Activated CD4-positive, alpha-beta T cell treated with anti-CD3 and anti-CD28 coated beads for 48 hours (primary cell): Measurements from ENCODE around the gene DDI2.
"Not testable (repeated sequence)": the region's sequence is repeated elsewhere in the genome, so short reads cannot be mapped to it uniquely, and the experiment has no call there.

Source experiments
- DNase-seq: peaks from one replicate; pipeline ENCODE4 v3.0.0-alpha.2; 2020

The DDI2 gene

DNA sequence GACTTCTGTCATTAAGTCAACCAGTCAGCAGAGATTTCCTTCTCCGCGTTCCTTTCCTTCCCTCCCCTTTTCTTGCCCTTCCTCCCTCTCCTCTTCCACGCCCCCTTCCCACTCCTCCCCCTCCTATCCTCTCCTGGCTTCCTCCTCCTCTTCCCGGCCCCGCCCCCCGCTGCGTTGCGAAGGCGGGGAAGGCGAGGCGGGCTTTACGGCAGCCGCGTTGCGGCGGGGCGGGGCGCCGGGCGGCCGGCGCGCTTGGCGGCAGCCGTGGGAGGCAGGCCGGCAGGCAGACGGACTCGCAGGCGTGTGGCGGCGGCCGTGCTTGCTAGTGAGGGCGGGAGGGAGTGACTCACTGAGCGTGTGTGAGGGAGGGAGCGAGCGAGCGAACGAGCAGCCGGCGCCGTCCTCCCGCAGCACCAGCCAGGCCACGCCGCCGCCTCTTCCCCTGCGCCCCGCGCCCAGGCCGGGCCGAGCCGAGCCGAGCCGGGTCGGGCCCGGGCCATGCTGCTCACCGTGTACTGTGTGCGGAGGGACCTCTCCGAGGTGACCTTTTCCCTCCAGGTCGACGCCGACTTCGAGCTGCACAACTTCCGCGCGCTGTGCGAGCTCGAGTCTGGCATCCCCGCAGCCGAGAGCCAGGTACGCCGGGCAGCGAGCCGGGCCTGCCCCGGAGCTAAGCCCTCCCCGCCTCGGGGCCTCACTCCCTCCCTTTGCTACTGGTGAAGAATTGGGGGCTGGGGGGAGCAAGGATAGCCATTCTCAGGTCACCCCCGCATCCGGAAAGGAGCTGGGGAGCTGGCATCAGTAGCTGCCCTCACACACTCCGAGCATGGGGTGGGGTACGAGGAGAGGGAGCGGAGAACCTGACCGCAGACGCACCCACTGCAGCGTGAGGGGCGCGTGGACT, at the start of gene DDI2:
DDI2 (plus strand) TSS at position 286 of the 904 bp plus-strand sequence; CDS start at position 499, 213 bp downstream.
- peak; percentile 95 for DNase-seq

DNA sequence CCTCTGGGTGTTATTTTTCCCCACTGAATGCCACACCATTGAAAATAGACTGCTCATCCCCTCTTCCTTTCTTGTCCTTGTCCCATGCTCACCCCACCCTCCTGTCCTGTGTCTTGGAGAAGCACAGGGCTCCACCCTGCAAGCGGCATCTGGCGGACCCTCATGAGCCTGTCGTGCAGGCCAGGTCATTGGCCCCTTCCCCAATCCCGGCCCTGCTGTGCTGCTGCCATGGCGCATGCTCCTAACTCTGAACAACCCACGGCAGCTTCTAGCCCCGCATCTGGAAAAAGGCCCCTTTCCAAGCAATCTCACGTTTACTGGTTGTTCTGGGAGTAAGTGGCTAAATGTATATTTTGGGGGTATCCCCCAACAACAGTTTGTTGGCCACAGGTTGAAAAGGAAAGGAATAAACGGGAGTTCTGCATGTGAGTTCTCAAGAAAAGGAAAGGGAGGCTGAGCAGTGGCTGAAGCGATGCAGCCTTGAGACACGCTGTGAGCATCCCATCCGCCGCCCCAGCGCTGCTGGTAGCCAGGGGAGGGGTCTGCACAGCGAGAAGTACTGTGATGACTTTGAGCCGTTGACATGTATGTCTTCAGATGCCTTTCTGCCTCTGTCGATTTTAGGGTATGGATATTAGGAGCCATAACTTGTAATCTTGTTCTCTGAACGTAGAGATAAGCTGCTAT, 48.7 kb upstream of the DDI2 start:
- DNase-seq, result no peak

DNA sequence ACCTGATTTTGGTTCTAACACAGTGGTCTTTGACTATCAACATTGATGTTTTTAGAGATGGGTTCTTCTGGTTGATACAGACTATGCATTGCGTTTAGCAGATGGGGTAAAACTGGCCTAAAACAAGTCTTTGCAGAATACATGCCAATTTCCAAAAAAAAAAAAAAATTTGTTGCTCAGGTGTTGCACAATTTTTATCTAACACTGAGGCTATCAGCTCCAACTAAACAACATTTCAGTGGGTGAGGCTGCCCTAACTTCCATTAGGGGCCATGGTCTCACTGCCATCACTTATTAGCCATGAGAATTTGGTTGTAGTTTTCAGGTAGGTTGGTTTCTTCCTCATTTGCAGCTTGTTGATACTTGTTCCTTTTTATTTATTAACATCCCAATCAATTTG, 46.4 kb upstream of the DDI2 start:
- DNase-seq, result no peak

DNA sequence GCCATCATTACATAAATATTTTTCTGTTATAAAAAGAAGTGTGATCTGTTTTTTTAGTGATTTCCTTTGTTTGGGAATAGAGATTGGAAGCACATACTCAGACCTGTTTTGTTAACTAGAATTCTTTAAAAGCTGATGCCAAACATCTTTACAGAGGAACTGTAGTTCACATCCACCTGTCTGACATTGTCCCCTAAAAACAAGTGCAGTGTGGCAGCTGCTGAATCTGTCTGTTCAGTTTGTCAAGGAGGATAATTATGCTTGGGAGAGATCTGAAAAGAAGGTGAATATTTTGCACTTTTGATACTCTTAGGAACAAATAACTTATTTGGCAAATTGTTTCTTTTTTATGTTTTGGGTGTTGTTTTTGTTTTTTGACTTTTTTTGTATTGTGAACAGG, 46.0 kb upstream of the DDI2 start:
- DNase-seq, result no peak

DNA sequence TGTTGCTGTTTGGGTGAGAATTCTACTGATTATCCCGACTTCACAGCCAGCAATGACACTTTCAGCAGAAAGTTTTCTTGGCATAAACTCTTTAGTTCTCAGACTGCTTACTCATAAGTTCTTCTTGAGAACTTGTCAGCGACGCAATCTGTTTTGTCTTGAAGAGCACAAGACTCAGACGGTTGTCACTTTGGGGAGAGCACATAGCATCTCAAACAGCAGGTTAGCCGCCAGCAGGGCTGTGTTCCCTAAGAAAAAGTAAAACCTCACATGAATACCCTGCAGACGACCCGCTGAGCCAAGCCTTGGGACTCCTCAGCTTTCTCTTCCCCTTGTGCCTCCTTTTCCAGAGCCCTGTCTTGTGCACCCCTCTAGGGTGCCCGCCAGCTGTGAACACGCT, 43.8 kb upstream of the DDI2 start:
- DNase-seq, result no peak

DNA sequence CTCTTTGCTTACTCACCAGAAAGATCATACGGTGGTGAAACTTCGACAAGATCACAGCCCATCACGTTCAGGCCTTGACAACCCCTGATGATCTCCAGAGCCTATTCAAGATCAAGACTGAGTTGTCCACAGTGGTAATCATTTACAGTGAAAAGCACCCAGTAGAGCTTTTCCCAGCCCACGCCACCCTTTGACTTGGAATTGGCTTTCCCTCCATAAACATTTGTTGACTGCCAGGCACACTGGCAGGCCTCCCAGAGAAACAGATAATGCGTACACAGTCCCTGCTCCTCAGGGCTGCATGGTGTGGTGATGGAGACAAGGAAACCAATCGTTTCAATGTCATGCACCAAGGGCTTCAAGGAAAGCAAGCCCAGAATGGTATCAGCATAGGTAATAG, 42.5 kb upstream of the DDI2 start:
- DNase-seq, result no peak

DNA sequence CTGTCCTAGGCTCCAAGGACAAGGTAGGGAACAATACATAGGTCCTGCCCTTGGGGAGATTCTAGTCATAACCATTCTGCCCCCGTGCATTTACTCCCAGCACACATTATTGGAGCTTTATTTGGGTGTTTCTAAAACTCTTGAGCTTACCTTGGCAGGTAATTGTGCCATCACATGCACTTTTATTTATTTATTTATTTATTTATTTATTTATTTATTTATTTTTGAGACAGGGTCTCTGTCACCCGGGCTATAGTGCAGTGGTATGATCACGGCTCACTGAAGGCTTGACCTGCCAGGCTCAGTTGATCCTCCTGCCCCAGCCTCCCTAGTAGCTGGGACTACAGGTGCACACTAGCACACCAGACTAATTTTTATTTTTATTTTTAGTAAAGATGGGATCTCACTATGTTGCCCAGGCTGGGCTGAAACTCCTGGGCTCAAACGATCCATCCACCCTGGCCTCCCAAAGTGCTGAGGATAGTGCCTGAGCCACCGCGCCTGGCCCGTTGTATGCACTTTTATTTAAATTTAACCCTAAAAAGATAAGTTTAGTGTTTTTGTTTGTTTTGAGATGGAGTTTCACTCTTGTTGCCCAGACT, 41.6 kb upstream of the DDI2 start:
- no peak for DNase-seq

DNA sequence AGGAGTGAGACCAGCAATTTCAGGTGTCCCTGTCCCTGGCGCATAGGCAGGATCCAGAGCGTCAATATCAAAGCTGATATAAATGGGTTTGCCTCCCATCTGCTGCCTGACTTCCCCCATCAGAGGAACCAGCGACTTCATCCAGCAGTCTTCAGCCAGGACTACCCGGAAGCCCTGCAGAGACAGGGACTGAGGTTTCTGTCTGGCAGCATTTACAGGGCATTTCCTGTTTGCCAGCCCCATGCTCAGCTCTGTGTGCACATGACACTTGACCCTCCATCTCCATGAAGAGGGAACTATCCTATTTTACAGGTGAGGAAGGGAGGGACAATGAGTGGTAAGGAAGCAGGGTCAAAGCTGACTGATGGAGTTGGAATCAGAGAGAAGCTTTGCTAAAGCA, 39.6 kb upstream of the DDI2 start:
- DNase-seq, result no peak

DNA sequence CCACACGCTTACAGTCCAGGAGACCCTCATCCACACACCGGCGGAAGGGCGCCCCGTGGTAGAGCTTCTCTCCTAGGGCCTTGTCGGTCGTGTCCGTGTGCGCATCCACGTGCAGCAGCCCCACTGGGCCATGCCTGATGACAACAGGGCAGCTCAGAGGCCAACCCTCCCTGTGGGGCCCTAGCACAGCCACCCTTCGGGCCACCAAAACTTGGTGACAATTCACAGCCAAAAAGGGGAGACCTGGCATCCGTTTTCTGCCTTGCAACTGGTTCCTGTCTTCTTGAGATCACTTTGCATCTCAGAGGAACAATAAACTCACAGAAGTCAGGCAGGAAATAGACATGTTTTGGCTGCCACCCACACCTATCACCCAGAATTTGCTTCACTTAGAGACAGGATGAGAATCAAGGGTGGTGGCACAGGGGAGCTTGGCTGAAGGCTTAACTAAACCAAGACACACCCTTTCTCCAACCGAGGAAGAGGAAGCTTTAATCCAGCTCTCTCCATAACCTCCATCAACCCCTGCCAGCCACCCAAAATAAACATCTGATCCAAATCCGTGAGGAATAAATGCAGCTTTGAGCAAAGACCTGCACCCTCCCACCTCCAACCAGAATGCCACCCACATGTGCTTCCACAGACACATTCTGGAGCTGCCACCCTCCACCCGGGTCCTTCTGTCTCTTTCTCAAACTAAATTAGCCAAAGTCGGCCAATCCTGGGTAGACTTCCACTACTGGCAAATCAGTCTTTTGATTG, 38.2 kb upstream of the DDI2 start:
- peak; percentile 35 for DNase-seq

DNA sequence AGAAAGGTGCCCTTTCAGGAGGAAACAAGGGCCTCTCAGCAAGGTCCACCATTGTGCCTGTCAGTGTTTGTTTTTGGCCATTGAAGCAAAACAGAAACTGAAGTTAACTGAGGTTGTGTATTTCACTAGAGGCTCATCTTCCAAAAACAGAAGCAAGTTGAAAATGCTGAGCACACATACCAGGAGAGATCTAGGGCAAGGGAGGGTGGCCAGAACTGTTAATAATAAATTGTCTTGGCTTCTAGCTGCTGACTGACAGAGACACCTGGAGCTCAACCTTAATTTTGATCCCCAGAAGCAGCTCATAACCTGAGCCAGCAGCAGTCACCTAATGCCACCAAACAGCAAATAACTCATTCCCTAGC, 37.6 kb upstream of the DDI2 start:
- no peak for DNase-seq

DNA sequence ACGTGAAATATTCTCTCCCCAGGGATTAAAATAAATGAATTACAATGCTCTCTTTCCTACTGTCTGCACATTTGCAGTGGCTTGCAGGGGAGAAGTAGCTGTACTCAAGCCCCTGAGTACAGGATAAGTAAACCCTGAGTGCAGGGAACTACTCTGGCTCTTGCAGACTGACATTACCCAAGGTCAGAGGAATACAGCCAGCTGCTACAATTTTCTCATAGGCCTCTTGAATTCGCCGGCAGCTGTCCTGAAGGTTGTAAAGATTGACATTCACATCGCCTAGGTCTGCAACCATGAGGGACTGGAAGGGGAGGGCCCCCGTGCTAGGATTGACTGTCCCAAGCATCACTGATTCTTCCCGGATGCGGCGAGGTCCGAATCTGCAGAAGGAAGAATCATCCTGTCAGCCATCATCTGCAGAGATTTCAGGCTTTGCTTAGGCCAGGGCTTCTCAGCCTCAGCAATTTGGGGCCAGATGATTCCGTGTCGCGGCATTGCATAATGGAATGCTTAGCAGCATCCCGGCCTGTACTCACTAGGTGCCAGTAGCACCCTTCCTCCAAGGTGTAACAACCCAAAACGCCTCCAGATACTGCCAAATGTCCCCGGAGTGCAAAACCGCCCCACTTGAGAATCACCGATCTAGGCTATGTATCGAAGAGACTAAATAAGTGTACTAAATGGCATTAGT, 34.1 kb upstream of the DDI2 start:
- DNase-seq, result no peak

DNA sequence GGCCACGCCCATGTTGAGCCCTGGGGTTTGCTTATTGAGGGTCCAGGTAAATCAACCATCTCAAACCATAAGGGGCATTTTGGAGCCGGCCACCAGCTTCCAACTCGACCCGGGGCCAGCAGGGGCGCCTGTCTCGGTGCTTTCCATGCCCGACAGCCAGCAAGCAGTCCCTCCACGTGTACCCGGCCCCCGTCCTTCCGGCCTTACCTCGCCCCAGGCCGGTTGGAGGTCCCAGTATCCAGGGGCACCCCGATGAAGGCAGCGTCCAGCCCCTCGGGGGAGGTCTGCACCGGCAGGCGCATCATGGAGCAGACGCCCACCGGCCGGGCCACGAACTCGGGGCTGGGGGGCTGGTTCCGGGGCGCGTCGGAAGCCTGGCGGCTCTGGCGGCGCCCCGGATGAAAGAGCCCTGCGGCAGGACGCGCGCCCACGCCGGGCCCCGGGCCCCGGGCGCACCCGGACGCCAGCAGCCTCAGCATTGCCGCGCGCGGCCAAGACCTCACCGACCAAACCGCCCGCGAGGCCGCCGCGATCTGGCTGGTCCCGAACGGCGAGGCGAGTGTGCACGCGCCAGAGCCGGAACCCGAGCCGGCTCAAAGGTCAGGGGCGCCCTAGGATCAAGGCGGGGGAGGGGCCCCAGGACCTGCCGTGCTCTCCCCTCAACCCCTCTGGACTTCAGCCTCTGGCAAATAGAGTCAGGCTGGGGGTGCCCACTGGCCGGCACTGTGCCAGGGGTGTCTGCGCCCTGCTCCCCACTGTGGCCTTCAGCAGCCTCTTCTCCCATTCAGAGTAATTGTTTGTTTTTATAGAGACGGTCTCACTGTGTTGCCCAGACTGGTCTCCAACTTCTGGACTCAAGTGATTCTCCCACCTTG, 32.5 kb upstream of the DDI2 start, which contains the start of gene AGMAT:
AGMAT (minus strand) TSS at position 563 of the 875 bp plus-strand sequence; CDS start at position 479, 84 bp downstream.
- DNase-seq, result peak; percentile 81

DNA sequence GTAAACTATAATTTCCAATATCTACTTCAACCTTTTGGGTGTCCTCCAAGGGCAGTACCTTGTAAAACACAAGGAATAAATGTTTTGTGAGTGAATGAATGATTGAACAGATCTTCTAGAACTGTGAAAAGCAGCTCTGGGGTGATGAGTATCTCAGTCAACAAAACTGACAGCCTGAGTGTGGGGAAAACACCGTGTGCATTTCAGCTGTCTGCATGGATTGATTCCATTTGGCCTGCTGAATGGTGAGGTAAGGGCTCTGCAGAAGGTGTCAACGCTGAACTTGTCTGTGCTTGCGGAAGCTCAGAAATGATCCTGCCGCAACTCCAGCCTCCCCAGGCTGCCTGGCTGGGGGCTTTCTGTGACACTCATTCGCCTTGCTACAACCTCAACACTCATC, 25.0 kb upstream of the DDI2 start:
- DNase-seq, result no peak

DNA sequence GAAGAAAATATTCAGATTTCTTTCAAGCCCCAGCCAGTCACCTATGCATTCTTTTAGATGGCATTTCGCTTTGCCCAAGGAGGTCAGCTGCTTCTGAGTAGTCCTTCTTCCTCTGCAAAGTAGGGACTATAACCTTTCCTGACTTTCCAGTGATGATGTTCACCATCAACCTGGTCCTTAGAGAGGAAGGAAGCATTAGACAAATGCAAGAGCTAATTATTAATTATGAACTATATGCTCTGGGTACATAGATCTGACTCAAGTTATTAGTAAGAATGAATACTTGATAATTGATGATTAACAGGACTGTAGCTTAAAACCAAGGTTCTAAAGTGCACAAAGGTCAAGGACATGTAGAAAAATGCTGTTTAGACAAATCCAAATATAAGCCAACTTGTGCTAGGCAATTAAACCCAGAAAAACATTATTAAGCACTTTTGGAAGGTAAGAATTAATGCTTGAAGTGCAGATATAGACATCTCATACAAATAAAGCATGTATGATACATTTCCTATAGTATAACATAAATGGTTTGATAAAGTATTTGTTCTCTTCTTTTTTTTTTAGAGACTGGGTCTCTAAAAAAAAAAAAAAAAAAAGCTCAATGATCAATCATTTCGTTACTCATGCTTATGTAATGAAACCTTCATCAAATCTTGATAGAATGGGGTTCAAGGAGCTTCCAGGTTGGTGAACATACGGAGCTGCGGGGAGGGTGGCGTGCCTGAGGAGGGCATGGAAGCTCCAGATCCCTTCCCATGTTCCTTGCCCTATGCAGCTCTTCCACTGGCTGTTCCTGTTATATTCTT, 21.2 kb upstream of the DDI2 start:
- DNase-seq, result no peak

DNA sequence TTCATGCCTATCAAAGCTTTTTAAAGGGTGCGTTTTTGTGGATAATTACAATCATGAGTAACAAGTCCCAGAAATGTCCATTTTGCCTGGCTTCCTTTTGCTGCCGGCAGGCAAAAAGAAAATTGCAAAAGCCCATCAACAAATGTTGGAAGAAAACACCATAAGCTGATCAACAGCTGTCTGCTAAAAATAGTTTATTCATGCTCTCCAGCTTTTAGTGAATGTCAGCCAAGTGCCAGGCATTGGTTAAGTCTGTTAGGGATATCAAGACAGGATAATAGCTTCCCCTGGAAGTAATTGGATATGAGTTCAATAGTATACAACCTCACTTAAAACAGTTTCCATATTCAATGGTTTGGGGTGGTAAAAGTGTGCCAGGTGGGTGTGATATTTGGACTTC, 18.8 kb upstream of the DDI2 start:
- no peak for DNase-seq

DNA sequence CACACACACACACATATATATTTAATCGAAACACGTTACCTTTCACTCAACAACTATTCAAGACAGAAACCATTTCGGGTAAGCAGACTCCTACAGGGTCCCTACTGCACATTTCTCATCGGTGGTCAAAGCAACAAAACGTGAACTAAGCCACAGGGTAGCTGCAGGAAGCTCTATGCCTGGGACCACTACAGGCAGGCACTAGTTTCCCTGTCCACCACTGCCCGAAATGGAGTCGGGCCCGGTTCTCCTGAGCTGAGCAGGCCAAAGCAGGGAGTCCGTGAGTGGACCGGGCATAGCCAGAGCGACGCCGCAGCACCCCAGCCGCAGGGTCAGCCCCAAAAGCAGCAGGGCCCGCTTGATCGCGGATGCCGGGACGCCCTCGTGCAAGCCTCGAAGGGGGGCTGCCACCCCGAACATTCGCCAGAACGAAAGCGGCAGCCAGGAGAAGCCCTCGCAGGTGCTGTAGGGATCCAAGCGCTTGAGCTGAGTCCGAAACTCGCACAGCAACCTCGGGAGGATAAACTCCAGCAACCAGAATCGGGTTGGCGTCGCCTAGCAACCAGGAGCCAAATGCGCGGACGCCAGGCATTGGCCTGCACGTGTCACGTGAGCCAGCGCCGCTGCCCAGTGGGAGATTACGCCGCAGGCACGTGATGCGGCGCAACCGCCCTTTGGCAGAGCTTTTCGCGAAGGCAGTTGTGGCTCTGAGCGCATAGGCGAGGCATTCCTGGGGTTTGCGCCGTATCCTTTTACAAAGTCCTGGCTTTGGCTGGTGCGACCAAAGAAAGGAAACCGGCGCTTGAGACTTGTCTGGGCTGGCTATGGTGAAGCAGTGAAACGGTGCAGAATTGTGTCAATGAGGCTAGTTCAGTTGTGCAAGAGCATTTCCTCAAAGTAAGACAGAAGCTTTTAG, 13.9 kb upstream of the DDI2 start:
- DNase-seq, result peak; percentile 95

DNA sequence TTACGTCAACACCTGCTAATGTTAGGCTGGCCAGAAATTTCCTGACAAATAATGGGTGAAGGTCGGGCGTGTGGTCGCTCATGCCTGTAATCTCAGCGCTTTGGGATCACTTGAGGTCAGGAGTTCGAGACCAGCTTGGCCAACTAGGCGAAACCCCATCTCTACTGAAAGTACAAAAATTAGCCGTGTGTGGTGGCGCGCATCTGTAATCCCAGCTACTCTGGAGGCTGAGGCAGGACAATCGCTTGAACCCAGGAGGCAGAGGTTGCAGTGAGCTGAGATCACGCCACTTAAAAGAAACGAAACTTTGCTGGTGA, 13.3 kb upstream of the DDI2 start:
- not testable (repeated sequence) for DNase-seq

DNA sequence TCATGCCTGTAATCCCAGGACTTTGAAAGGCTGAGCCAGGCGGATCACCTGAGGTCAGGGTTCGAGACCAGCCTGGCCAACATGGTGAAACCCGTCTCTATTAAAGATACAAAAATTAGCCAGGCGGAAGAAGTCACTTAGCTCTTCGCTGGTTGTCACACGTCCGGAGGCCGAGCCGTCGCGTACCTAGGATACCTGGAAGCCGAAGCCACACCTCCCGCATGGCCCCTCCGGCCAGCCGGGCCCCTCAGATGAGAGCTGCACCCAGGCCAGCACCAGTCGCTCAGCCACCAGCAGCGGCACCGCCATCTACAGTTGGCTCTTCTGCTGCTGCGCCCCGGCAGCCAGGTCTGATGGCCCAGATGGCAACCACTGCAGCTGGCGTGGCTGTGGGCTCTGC, 12.9 kb upstream of the DDI2 start:
- not testable (repeated sequence) for DNase-seq
